Sigmoid colon (tissue), 3 donors: ENCODE measurements around the gene CCDC188.

ENCODE experiments used
- CTCF ChIP-seq, 4 experiments: fragments of 450-650 bp in 3 of 4; fragments of 200-600 bp in 1 of 4; IDR thresholded peaks; one replicate each; pipeline ENCODE4 v1.5.1; 2016 to 2019; ENCODE audit warnings: antibody characterized with exemption in 4 of 4, mild to moderate bottlenecking in 3 of 4, moderate library complexity in 2 of 4
- POLR2A ChIP-seq, 2 donors: fragments of 450-650 bp; IDR thresholded peaks; one replicate each; pipeline ENCODE4 v1.6.1; 2016; ENCODE audit warnings: antibody characterized with exemption in 2 of 2, mild to moderate bottlenecking in 2 of 2, moderate library complexity in 2 of 2

GRCh38 chr22:20113551-20114310 lies 37.1 kb downstream of the CCDC188 start:
- no peak for TF ChIP-seq CTCF (IDR thresholded peaks at IDR 0.05)
- no peak for TF ChIP-seq POLR2A (IDR thresholded peaks at IDR 0.05)
